Nephron progenitor cell (in vitro differentiated cells): ENCODE data around the gene LENEP.

Experiments
- DNase-seq: peaks from one replicate; pipeline ENCODE4 v3.0.0; 2021
- H3K27ac Mint-ChIP-seq: 2 replicates; pipeline ENCODE4 v1.8.0; 2021; ENCODE audit warnings: mild to moderate bottlenecking, moderate library complexity, mixed read lengths
- H3K27me3 Mint-ChIP-seq: 2 replicates; pipeline ENCODE4 v1.8.0; 2021; ENCODE audit warnings: mild to moderate bottlenecking, low read depth, mixed read lengths; ENCODE audit not compliant: poor library complexity
- H3K36me3 Mint-ChIP-seq: 2 replicates; pipeline ENCODE4 v1.8.0; 2021; ENCODE audit warnings: low read depth, mixed read lengths
- H3K4me1 Mint-ChIP-seq: 2 replicates; pipeline ENCODE4 v1.8.0; 2021; ENCODE audit warnings: mixed read lengths
- H3K4me3 Mint-ChIP-seq: 2 replicates; pipeline ENCODE4 v1.8.0; 2021; ENCODE audit warnings: mild to moderate bottlenecking, moderate library complexity, mixed read lengths
- H3K9me3 Mint-ChIP-seq: 2 replicates; pipeline ENCODE4 v1.8.0; 2021; ENCODE audit warnings: mild to moderate bottlenecking, moderate library complexity, mixed read lengths
- TF ChIP-seq, protein P1 (sequence below): fragments of 200-600 bp; sonication (generic); IDR thresholded peaks from 2 replicates; pipeline ENCODE4 v1.5.0; 2021; ENCODE audit warnings: antibody characterized with exemption

The LENEP gene

DNA sequence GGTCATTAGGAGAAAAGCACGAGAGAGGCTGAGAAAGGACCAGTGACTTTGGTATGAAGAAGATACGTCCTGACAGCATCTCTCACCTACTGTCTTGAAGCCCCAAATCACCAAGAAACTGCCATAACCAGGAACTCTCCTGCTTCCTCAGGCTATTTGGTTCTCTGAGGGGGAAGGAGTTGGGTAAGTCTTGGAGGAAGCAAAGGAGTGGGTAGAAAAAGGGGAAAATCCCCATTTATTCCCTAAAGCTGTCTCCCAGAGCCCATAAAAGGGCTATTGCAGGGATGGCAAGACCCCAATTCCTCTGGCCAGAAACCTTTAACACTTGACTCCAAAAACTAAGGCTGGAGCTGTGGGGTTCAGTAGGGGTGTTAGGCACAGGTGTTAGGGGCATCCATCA lies 35.4 kb upstream of the LENEP start:
- peak overlapping the region; percentile 64 for H3K27ac Mint-ChIP-seq

DNA sequence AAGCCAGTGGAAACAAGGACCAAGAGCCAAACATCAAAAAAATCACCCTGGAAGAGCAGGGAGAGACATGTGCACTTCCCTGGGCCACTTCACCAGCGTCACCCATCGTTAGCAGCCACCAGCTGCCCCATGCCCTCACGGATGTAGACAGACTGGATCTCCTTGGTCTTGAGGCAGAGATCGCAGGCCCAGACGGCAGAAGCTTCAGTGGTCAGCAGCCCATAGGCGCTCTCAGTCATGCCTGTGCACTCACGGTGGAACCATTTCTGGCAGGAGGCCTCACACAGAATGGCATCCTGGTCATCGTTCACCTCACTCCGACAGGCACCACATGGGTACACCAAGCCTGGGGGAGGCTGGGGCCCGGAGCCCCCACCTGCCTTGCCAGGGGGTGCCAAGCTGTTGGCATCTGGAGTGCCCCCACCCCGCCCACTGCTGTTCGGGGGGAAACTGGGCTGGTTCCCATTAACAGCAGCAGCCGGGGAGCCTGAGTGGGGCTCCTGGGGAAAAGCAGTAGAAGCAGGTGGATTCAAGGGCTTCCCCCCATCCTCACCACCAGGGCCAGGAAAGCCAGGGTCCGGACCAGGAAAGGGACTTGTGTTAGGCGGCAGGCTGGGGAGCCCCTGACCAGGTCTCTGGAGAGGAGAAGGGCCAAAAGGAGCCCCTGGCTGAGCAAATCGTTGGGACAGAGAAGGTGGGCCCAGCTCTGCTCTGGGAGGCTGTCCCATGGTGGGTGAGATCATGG lies 34.5 kb upstream of the LENEP start:
- no peaks in the 10 kb centered on the region for H3K9me3 Mint-ChIP-seq
- no peak for DNase-seq
- H3K36me3 Mint-ChIP-seq: peaks cover 9% of the 10 kb centered on the region
- H3K4me1 Mint-ChIP-seq: peaks cover 71% of the 10 kb centered on the region
- H3K27ac Mint-ChIP-seq: no peak overlapping the region
- H3K4me3 Mint-ChIP-seq: peak overlapping the region; percentile 16
- TF ChIP-seq, protein P1, sequence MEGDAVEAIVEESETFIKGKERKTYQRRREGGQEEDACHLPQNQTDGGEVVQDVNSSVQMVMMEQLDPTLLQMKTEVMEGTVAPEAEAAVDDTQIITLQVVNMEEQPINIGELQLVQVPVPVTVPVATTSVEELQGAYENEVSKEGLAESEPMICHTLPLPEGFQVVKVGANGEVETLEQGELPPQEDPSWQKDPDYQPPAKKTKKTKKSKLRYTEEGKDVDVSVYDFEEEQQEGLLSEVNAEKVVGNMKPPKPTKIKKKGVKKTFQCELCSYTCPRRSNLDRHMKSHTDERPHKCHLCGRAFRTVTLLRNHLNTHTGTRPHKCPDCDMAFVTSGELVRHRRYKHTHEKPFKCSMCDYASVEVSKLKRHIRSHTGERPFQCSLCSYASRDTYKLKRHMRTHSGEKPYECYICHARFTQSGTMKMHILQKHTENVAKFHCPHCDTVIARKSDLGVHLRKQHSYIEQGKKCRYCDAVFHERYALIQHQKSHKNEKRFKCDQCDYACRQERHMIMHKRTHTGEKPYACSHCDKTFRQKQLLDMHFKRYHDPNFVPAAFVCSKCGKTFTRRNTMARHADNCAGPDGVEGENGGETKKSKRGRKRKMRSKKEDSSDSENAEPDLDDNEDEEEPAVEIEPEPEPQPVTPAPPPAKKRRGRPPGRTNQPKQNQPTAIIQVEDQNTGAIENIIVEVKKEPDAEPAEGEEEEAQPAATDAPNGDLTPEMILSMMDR: no peak
- H3K27me3 Mint-ChIP-seq: no peaks in the 10 kb centered on the region

More for the DNA sequence above, 35.4 kb upstream of the LENEP start:
- Mint-ChIP-seq H3K36me3 (peaks cover 5% of the 10 kb centered on the region), H3K4me3 (no peak overlapping the region), H3K9me3 (no peaks in the 10 kb centered on the region), H3K27me3 (no peaks in the 10 kb centered on the region), H3K4me1 (peaks cover 72% of the 10 kb centered on the region)
- no peak for DNase-seq
- TF ChIP-seq, protein P1: no peak

DNA sequence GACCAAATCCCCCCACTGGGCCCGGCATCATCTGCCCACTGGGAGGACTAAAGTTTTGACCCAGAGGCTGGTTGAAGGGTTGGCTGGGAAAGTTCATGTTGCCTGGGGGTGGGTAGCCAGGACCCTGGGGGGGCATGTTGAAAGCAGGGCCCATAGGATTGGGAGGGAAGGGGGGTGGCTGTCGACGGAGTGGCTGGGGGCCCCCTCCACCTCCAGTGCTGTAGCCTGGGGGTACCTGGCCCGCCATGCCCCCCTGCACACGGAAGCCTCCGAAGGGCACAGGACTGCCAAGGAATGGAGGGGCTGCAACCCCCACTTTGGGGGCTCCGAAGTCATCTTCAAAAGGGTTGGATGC lies 34.0 kb upstream of the LENEP start:
- no peak for DNase-seq
- Mint-ChIP-seq H3K36me3 (peaks cover 12% of the 10 kb centered on the region), H3K4me1 (peaks cover 69% of the 10 kb centered on the region), H3K4me3 (peak overlapping the region; percentile 97), H3K27ac (no peak overlapping the region), H3K9me3 (no peaks in the 10 kb centered on the region), H3K27me3 (no peaks in the 10 kb centered on the region)
- TF ChIP-seq, protein P1: no peak

DNA sequence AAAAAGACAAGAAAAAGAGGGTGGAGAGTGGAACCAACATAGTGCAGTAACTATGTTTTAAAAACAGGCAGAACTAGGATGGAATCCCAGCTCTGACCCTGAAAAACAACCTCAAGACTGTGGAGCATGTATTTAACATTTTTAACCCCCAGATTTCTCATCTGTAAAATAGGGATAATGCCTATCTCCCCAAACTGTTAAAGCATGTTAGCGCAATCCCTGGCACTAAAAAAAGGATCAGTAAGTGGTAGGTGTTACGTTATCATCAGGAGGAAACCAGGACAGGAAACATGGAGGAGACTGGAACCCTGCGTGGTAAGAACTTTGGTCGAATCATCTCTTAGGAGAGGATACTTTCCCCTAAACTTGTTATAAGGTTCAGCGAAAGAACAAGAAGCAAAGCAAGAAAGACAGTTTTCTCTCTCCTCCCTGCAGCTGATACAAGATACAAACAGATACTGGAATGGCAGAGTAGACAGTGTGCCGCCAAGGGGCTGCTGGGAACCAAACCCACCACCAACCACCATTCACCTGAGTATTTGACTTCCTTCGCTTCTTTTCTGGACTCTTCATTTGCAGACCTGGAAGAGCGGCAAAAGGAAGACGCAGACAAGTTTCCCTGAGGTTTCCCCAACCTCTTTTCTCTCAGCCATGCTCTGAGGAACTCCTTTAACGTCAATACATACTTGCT lies 32.8 kb upstream of the LENEP start:
- Mint-ChIP-seq H3K4me3 (peak overlapping the region; percentile 97), H3K27ac (peak overlapping the region; percentile 97), H3K27me3 (no peaks in the 10 kb centered on the region), H3K9me3 (no peaks in the 10 kb centered on the region), H3K4me1 (peaks cover 57% of the 10 kb centered on the region), H3K36me3 (peaks cover 24% of the 10 kb centered on the region)
- DNase-seq: no peak
- TF ChIP-seq, protein P1: no peak

DNA sequence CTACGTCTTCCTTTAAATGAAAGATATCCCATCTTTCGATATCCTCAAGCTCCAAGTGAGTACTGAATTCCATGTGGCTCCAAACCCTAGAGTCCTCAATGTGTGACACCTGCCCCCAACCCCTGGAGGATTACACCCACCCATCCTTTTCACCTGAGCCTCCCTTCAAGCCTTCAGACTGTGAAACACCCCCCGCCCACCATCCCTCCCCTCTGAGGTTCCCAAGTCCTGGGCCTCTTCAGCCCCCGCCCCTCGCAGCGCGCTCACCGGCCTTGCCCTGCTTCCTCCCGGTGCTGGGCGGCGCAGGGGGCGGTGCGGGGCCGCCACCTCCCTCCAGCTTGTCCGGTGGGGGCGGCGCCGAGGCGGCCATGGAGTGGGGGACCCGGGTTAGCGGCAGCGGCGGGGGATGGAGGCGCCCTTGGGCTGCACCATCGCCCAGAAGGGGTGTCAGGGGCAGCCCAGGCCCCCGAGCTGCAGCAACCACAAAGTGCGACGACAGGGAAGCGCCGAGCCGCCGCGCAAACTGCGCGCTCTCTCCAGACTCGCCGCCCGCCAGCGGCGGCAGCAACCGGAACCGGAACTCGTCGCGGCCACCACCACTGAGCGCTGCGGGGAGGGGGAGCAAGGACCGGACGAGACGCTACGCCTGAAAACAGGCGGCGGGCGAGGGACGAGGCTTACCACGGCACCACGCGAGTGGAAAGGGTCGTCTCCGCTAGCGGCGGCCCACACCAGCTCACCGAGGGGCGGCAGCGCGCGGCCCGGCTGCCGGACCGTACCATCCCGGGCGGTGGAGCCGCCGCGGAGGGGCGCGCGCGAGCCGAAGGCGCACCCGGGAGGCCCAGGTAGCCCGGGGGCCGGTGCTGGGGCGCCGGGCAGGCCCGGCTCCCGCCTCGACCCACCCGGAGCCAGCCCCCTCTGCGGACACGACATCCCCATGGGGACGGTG lies 31.9 kb upstream of the LENEP start, which contains the start of gene PYGO2:
Gene PYGO2, minus strand, starts transcription at position 576 of the 949 bp plus-strand sequence. Its CDS starts 206 bp downstream, at position 370.
- Mint-ChIP-seq H3K4me1 (peaks cover 48% of the 10 kb centered on the region), H3K4me3 (peak within 1 kb of the TSS; percentile 97), H3K36me3 (peaks cover 26% of the 10 kb centered on the region), H3K27me3 (no peaks in the 10 kb centered on the region), H3K27ac (peak within 1 kb of the TSS; percentile 97), H3K9me3 (no peaks in the 10 kb centered on the region)
- DNase-seq: peak; percentile 83
- TF ChIP-seq, protein P1: no peak
